ENCODE measurements around the gene MAN1A1. TPM values are rescaled to one million over a fixed set of nuclear protein-coding genes. Genes with fewer than 3 reads are reported as not detected.

MAN1A1 gene
- total and polyA plus RNA-seq, 2 of the 8 experiments (the other 6 are each of a cell fraction or from before 2014, with no cell fraction given) = 1.8 to 5.4 TPM

GRCh38 chr6:119317007-119317406 lies 32.6 kb downstream of the MAN1A1 start:
- Histone ChIP-seq H3K36me3 (ENCODE audit: control insufficient read depth in 2 of 4, insufficient read depth in 4 of 4, low read length in 3 of 4) (no peaks in the 10 kb centered on the region), H3K9ac (replicated peaks in 1 of 4; ENCODE audit: extremely low read depth in 1 of 4, low read depth in 3 of 4, low read length in 3 of 4) (no peak overlapping the region), H3K14ac (ENCODE audit: insufficient read length) (no peak overlapping the region), H3K18ac (ENCODE audit: extremely low read depth, low read length) (no peak overlapping the region), H3K56ac (replicated peaks; ENCODE audit: insufficient read length, low read depth, low read length) (no peak overlapping the region), H2AFZ (ENCODE audit: low read length) (no peak overlapping the region), H3K27ac (ENCODE audit: low read depth, low read length) (no peak overlapping the region), H2BK5ac (ENCODE audit: low read depth, low read length) (no peak overlapping the region), H4K91ac (replicated peaks; ENCODE audit: insufficient read length, low read length) (no peak overlapping the region), H4K20me1 (replicated peaks in 1 of 2; ENCODE audit: control insufficient read depth in 1 of 2, insufficient read depth in 2 of 2, low read length in 2 of 2) (no peaks in the 10 kb centered on the region), H2AK5ac (ENCODE audit: low read depth, low read length) (no peak overlapping the region), H3K4ac (replicated peaks; ENCODE audit: insufficient read length, low read depth, low read length) (no peak overlapping the region), H3K27me3 (replicated peaks in 1 of 4; ENCODE audit: control insufficient read depth in 3 of 4, extremely low read depth in 1 of 4, insufficient read depth in 3 of 4, low read length in 3 of 4) (no peaks in the 10 kb centered on the region), H3K79me2 (ENCODE audit: control insufficient read depth in 1 of 2, insufficient read depth in 2 of 2, low read length in 2 of 2) (no peaks in the 10 kb centered on the region), H3K4me1 (replicated peaks in 1 of 4; ENCODE audit: control insufficient read depth in 3 of 4, insufficient read depth in 4 of 4, low read length in 3 of 4) (no peaks in the 10 kb centered on the region), H3K23me2 (ENCODE audit: low read depth, low read length) (no peaks in the 10 kb centered on the region), H4K8ac (ENCODE audit: extremely low read depth, insufficient read depth, low read length) (no peak overlapping the region), H3K4me2 (ENCODE audit: insufficient read depth in 1 of 2, low read depth in 2 of 2, low read length in 2 of 2) (no peak overlapping the region), H2BK20ac (ENCODE audit: low read length) (no peak overlapping the region), H3K23ac (ENCODE audit: insufficient read length) (no peak overlapping the region), H3K79me1 (ENCODE audit: low read depth, low read length) (no peaks in the 10 kb centered on the region), H3K9me3 (ENCODE audit: insufficient read depth in 2 of 2, low read depth in 1 of 2, low read length in 1 of 2) (no peaks in the 10 kb centered on the region), H2BK15ac (ENCODE audit: low read length) (no peak overlapping the region), H4K5ac (ENCODE audit: insufficient read length, low read depth, low read length) (no peak overlapping the region), H2BK12ac (ENCODE audit: low read depth, low read length) (no peak overlapping the region), H3K4me3 (ENCODE audit: extremely low read depth in 1 of 4, insufficient read depth in 2 of 4, low read depth in 3 of 4, low read length in 4 of 4) (no peak overlapping the region), H2BK120ac (replicated peaks; ENCODE audit: low read depth, low read length) (no peak overlapping the region)
- DNase-seq (ENCODE audit: low read depth in 1 of 2, low spot score in 2 of 2) (no peak), FAIRE-seq (no peak)
- POLR2A ChIA-PET (ENCODE audit: partially characterized antibody) = no interaction called here
- WGBS, 2 experiments (ENCODE audit: extremely low coverage in 1 of 2, insufficient coverage in 1 of 2, insufficient read length in 1 of 2, insufficient replicate concordance in 2 of 2, low coverage in 1 of 2, low lambda C conversion rate in 2 of 2, missing lambda C conversion rate in 1 of 2) = 92% methylated on average over 4 of the region's 4 CpGs; no CpG with 5 or more reads in 1 of the 2 experiments
- CTCF ChIA-PET (ENCODE audit: partially characterized antibody) = interaction anchor here (1.2 kb wide), 1 partner anchor 164 kb away, joined by 3 read pairs; no protein-coding TSS in a partner anchor
- no peak for TF ChIP-seq GTF2F1 (IDR thresholded peaks at IDR 0.05; ENCODE audit: borderline replicate concordance, low read depth, low read length)
- TF ChIP-seq CEBPB (IDR thresholded peaks at IDR 0.05; ENCODE audit: low read depth, low read length) = no peak
- TF ChIP-seq CBX5 (IDR thresholded peaks at IDR 0.05; ENCODE audit: low read depth, low read length) = no peak
- no peak for TF ChIP-seq SP1 (IDR thresholded peaks at IDR 0.05; ENCODE audit: low read depth, low read length)
- TF ChIP-seq SAP30 (IDR thresholded peaks at IDR 0.05; ENCODE audit: insufficient read depth, insufficient replicate concordance, low read length) = no peak
- TF ChIP-seq, protein P1, sequence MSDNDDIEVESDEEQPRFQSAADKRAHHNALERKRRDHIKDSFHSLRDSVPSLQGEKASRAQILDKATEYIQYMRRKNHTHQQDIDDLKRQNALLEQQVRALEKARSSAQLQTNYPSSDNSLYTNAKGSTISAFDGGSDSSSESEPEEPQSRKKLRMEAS (IDR thresholded peaks at IDR 0.05) = no peak
- no peak for TF ChIP-seq POLR2A (IDR thresholded peaks at IDR 0.05; ENCODE audit: control extremely low read depth in 1 of 2, low read depth in 2 of 2, low read length in 2 of 2)
- no peak for TF ChIP-seq CREB1 (IDR thresholded peaks at IDR 0.05)
- TF ChIP-seq CHD2 (IDR thresholded peaks at IDR 0.05; ENCODE audit: low read length) = no peak
- TF ChIP-seq TAF1 (IDR thresholded peaks at IDR 0.05; ENCODE audit: low read depth, low read length) = no peak
- TF ChIP-seq HDAC6 (IDR thresholded peaks at IDR 0.05; ENCODE audit: low read depth, low read length) = no peak
- no peak for TF ChIP-seq YY1 (IDR thresholded peaks at IDR 0.05; ENCODE audit: low read depth, low read length)
- no peak for TF ChIP-seq CTCF (IDR thresholded peaks at IDR 0.05; ENCODE audit: control extremely low read depth in 1 of 3, insufficient read depth in 1 of 3, low read depth in 1 of 3, low read length in 3 of 3)
- no peak for TF ChIP-seq SIX5 (IDR thresholded peaks at IDR 0.05; ENCODE audit: low read depth, low read length)
